ENCODE data around the gene CCS. TPM values are rescaled to one million over a fixed set of nuclear protein-coding genes. Genes with fewer than 3 reads are reported as not detected.
A peak's percentile ranks its signal among the peaks of the same experiment; 100 is the strongest.

Gene CCS
- total RNA-seq, 2 experiments from 2014 or later = 31.7 to 36.7 TPM

DNA sequence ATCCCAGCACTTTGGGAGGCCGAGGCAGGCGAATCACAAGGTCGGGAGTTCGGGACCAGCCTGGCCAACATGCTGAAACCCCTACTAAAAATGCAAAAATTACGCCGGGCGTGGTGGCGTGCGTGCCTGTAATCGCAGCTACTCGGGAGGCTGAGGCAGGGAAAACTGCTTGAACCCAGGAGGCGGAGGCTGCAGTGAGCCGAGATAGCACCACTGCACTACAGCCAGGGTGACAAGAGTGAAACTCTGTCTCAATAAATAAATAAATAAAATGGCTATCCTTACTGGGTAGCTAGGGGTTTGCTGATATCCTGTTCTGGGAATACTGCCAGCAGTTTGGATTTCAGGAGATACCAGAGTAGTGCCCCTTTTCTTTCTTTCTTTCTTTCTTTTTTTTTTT lies 21.1 kb downstream of the CCS start:
- Histone ChIP-seq H2AFZ (ENCODE audit: low read length) (no peak overlapping the region), H3K79me2 (ENCODE audit: insufficient read depth, low read depth, low read length) (peaks cover 46% of the 10 kb centered on the region), H3K4me2 (ENCODE audit: low read length) (no peak overlapping the region), H3K36me3 (ENCODE audit: insufficient read depth, low read length) (peaks cover 25% of the 10 kb centered on the region), H3K9me2 (ENCODE audit: insufficient read depth, low read length) (no peaks in the 10 kb centered on the region), H3K4me3 (ENCODE audit: low read depth, low read length, poor library complexity, severe bottlenecking) (no peak overlapping the region), H4K20me1 (ENCODE audit: insufficient read depth, low read length) (peaks cover 20% of the 10 kb centered on the region), H3K9me3 (ENCODE audit: low read length) (no peaks in the 10 kb centered on the region), H3K27ac (ENCODE audit: low read depth, low read length, poor library complexity, severe bottlenecking) (no peak overlapping the region), H3K4me1 (ENCODE audit: insufficient read depth, low read length, poor library complexity, severe bottlenecking) (peaks cover 65% of the 10 kb centered on the region)
- intact Hi-C loops (cut with micrococcal nuclease; ENCODE audit: unreplicated experiment) = no loop called here
- CTCF ChIA-PET (ENCODE audit: unreplicated experiment) = no interaction called here
- DNase-seq (ENCODE audit: low spot score) = no peak
- POLR2A ChIA-PET = no interaction called here
- BruUV-seq (replicated peaks) = no TSS peak
- TF ChIP-seq EZH2phosphoT487 (IDR thresholded peaks at IDR 0.05; ENCODE audit: borderline replicate concordance, low read depth, low read length) (no peak), CTCF (conservative IDR thresholded peaks at IDR 0.05; ENCODE audit: low read length) (no peak)

DNA sequence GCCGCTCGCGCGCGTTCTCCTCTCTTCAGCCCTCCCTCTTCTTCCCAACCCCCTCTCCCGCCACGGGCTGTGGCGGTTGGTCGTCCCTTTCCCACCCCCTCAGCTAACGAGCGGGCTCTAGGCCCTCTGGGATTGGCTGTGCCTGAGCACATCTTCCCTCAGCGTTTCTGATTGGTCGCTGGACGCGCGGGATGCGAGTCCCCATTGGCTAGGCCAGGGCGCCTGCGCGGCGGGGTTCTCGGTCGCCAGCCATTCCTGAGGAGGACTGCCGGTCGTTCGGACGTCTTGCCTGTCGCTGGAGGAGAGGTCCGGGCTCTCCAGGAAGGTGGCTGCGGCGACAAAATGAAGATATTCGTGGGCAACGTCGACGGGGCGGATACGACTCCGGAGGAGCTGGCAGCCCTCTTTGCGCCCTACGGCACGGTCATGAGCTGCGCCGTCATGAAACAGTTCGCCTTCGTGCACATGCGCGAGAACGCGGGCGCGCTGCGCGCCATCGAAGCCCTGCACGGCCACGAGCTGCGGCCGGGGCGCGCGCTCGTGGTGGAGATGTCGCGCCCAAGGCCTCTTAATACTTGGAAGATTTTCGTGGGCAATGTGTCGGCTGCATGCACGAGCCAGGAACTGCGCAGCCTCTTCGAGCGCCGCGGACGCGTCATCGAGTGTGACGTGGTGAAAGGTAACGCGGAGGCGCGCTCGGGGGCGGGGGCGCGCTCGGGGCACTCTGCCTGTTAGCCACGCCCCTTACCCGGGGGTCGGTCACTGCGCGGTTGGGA lies 23.6 kb downstream of the CCS start, which contains the start of gene RBM14:
Gene RBM14, plus strand, starts transcription at position 252 of the 776 bp plus-strand sequence. Its CDS starts 91 bp downstream, at position 343.
- Histone ChIP-seq H3K4me1 (ENCODE audit: insufficient read depth, low read length, poor library complexity, severe bottlenecking) (peaks cover 62% of the 10 kb centered on the region), H3K9me2 (ENCODE audit: insufficient read depth, low read length) (no peaks in the 10 kb centered on the region), H3K4me2 (ENCODE audit: low read length) (peak within 1 kb of the TSS; percentile 86), H4K20me1 (ENCODE audit: insufficient read depth, low read length) (peaks cover 25% of the 10 kb centered on the region), H3K79me2 (ENCODE audit: insufficient read depth, low read depth, low read length) (peaks cover 66% of the 10 kb centered on the region), H2AFZ (ENCODE audit: low read length) (peak within 1 kb of the TSS; percentile 43; the same call in 1 of the 2 replicates), H3K9me3 (ENCODE audit: low read length) (no peaks in the 10 kb centered on the region), H3K4me3 (ENCODE audit: low read depth, low read length, poor library complexity, severe bottlenecking) (peak within 1 kb of the TSS; percentile 94), H3K27ac (ENCODE audit: low read depth, low read length, poor library complexity, severe bottlenecking) (peak within 1 kb of the TSS; percentile 81), H3K36me3 (ENCODE audit: insufficient read depth, low read length) (peaks cover 48% of the 10 kb centered on the region)
- CTCF ChIA-PET (ENCODE audit: unreplicated experiment) = interaction anchor here (1.0 kb wide), 1 partner anchor 61 kb away, joined by 5 read pairs; the partner anchor contains the start of gene RBM4B
- DNase-seq (ENCODE audit: low spot score) = peak; percentile 100
- intact Hi-C loops (cut with micrococcal nuclease; ENCODE audit: unreplicated experiment) = loop anchor here (1.0 to 5.0 kb wide), 5 partner anchors 22 to 74 kb away; partner anchors contain the start of genes CCDC87, CCS and RBM4
- no peak for TF ChIP-seq EZH2phosphoT487 (IDR thresholded peaks at IDR 0.05; ENCODE audit: borderline replicate concordance, low read depth, low read length)
- POLR2A ChIA-PET = interaction anchor here (0.6 to 2.5 kb wide), 10 partner anchors 10 to 61 kb away, joined by 3 to 16 read pairs (median 3); partner anchors contain the start of genes RBM4 and RBM4B
- no TSS peak for BruUV-seq (replicated peaks)

- Histone ChIP-seq H3K9me2 (ENCODE audit: insufficient read depth, low read length) (no peaks in the 10 kb centered on the region), H3K36me3 (ENCODE audit: insufficient read depth, low read length) (peaks cover 55% of the 10 kb centered on the region), H3K4me2 (ENCODE audit: low read length) (peak overlapping the region; percentile 86), H3K4me3 (ENCODE audit: low read depth, low read length, poor library complexity, severe bottlenecking) (peak overlapping the region; percentile 94), H2AFZ (ENCODE audit: low read length) (no peak overlapping the region), H3K79me2 (ENCODE audit: insufficient read depth, low read depth, low read length) (peaks cover 73% of the 10 kb centered on the region), H3K4me1 (ENCODE audit: insufficient read depth, low read length, poor library complexity, severe bottlenecking) (peaks cover 55% of the 10 kb centered on the region), H3K9me3 (ENCODE audit: low read length) (no peaks in the 10 kb centered on the region), H4K20me1 (ENCODE audit: insufficient read depth, low read length) (peaks cover 25% of the 10 kb centered on the region), H3K27ac (ENCODE audit: low read depth, low read length, poor library complexity, severe bottlenecking) (peak overlapping the region; percentile 81)
- ChIA-PET POLR2A (interaction anchor here (0.6 to 2.5 kb wide), 11 partner anchors 10 to 170 kb away, joined by 3 to 16 read pairs (median 3); partner anchors contain the start of genes RBM4 and RBM4B), CTCF (ENCODE audit: unreplicated experiment) (interaction anchor here (0.9 to 1.0 kb wide), 2 partner anchors 23 to 61 kb away, joined by 5 to 6 read pairs; partner anchors contain the start of gene RBM4B)
- no peak for DNase-seq (ENCODE audit: low spot score)
- no TSS peak for BruUV-seq (replicated peaks)
- TF ChIP-seq CTCF (conservative IDR thresholded peaks at IDR 0.05; ENCODE audit: low read length) = no peak
- intact Hi-C loops (cut with micrococcal nuclease; ENCODE audit: unreplicated experiment) = loop anchor here (2.0 to 5.0 kb wide), 3 partner anchors 24 to 75 kb away; partner anchors contain the start of genes CCDC87 and CCS
Observed at GRCh38 chr11:66617155-66617834, 24.3 kb downstream of the CCS start.
